Raji (cell line): Measurements from ENCODE around the gene FADS3.

Source experiments
- POLR2A ChIP-seq: IDR thresholded peaks from 2 replicates; pipeline ENCODE4 v1.6.1; 2011; ENCODE audit warnings: low read depth, low read length, control low read depth; ENCODE audit not compliant: insufficient read depth

The FADS3 gene

DNA sequence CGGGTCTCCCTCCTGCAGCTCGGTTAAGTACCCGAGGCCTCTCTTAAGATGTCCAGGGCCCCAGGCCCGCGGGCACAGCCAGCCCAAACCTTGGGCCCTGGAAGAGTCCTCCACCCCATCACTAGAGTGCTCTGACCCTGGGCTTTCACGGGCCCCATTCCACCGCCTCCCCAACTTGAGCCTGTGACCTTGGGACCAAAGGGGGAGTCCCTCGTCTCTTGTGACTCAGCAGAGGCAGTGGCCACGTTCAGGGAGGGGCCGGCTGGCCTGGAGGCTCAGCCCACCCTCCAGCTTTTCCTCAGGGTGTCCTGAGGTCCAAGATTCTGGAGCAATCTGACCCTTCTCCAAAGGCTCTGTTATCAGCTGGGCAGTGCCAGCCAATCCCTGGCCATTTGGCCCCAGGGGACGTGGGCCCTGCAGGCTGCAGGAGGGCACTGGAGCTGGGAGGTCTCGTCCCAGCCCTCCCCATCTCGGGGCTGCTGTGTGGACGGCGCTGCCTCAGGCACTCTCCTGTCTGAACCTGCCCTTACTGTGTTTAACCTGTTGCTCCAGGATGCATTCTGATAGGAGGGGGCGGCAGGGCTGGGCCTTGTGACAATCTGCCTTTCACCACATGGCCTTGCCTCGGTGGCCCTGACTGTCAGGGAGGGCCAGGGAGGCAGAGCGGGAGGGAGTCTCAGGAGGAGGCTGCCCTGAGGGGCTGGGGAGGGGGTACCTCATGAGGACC, 25.0 kb downstream of the FADS3 start:
- TF ChIP-seq POLR2A: no peak

DNA sequence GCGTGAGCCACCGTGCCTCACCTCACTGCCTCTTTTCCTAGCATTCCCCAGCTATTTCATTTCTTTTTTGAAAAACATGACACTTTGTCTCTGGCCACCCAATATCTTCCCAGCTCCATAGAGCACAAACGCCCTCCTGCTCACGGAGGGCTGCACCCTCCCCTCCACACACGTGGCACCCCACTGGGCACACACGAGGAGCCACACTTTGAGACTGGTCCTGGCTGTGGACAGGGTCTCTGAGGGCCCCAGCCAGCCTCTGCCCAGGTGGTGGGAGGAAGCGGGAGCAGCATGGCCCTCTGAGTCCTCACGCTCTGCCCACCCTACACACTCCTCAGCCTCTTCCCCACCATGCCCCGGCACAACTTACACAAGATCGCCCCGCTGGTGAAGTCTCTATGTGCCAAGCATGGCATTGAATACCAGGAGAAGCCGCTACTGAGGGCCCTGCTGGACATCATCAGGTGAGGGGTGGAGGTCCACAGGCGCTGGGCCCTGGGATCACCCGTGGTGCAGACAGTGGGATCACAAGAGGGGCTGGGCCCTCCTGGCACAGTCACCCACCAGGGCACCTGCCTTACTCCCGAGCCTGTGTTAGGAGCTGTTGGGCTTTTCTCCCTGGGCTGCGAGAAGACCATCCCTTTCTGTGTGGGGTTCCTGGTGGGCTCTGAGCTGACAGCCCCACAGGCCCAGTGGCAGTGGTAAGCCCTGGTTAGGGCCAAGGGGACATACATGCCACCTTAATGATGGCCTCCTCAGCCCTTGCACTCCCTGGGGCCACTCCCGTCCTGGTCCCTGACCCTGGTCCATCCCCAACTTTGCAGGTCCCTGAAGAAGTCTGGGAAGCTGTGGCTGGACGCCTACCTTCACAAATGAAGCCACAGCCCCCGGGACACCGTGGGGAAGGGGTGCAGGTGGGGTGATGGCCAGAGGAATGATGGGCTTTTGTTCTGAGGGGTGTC, 26.2 kb downstream of the FADS3 start:
- TF ChIP-seq POLR2A: no peak

DNA sequence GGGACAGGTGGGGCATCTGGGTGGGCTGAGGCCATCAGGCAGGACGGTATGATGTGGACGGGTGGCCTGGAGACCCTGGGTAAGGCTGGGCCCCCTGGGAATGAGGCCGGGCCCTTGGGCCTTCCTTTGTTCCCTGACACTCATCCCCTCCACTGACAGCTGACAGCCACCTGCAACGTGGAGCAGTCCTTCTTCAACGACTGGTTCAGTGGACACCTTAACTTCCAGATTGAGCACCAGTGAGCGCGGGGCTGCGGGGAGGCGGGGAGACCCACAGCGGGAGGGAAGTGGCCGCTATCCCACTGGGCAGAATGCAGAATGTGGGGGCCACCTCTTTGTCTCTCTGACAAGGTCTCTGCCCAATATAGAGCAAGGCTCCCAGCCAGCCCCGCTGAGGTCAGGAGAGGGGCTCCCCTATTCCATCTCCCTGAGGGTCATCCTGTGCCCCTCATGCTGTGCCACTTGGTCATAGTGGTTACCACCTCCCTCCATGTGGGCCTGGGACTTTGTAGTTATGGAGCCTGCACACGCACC, 27.7 kb downstream of the FADS3 start:
- no peak for TF ChIP-seq POLR2A

DNA sequence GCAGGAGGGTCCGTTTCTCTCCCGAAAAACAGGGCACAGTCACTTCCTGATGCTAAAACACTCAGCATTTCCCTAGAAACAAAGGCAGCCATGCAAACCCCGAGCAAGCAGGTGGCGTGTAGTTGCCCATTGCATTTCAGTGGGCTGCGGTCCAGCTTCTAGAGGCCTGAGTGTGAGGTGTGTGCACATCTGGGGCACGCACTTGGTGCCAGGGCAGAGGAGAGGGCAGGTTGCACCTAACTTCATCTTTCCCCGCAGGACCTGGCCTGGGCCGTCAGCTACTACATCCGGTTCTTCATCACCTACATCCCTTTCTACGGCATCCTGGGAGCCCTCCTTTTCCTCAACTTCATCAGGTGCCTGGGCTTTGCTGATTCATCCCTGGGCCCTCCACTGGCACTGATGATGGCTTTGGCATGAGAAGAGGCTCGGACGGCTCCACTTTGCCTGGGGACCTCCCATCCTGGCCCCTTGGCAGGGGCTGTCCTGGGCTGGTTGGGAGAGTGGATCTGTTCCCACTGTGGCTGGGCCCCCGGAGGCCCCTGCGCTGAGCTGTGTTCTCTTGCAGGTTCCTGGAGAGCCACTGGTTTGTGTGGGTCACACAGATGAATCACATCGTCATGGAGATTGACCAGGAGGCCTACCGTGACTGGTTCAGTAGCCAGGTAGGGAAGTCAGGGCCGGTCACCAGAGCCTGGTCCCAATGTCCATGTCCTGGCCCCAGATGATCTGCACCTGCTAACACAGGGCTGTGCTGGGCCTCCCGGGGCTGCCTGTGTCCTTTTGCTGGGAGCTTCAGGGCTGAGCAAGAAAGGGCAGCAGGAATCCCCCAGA, 28.4 kb downstream of the FADS3 start:
- TF ChIP-seq POLR2A: no peak

DNA sequence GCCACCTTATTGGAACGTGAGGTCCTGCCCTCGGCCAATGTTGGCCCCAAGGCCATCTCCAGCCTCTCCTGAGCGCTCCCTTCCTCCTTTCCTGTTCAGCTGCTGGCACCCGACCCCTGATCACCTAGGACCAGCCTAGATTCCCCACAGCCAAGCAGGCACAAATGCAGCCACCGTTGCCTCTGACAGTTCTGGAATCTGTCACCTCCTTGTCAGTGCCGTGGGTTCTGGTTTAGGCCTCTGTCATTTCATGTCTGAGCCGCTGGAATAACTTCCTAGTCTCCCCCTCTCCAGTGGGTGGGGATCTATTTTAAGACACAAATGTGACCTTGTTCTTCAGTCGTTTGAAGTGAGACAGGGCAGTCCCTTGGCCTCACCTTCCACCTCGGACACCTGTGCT, 29.7 kb downstream of the FADS3 start:
- no peak for TF ChIP-seq POLR2A

DNA sequence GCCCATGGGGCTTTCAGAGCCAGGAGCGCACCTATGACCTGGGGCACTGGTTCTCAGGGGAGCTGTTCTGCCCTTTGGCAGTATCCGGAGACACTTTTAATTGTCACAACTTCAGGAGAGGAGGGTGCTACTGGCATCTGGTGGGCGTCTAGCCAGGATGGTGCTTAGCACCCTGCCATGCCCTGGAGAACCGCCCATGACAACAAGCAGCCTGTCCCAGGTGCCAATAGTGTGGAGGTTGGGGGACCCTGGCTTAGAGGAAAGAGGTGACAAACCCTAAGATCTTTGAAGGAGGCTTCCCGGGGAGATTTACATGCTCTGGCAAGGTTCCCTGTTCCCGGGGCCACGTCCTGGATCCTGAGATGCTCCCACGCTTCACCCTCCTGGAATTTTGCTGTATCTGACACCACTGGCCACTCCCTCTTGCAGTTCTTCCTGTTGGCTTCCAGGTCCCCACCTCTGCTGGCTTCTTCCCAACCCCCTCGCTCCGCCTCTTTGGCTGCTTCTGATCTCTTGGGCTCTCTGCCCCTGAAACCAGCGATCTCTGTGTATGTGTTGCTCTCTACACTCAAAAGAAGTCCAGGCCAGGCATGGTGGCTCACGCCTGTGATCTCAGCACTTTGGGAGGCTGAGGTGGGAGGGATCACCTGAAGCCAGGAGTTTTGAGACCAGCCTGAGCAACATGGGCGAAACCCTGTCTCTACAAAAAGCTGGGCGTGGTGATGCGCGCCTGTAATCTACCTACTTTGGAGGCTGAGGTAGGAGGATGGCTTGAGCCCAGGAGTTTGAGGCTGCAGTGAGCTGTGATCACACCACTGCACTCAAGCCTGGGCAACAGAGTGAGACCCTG, 31.1 kb downstream of the FADS3 start:
- TF ChIP-seq POLR2A: no peak

DNA sequence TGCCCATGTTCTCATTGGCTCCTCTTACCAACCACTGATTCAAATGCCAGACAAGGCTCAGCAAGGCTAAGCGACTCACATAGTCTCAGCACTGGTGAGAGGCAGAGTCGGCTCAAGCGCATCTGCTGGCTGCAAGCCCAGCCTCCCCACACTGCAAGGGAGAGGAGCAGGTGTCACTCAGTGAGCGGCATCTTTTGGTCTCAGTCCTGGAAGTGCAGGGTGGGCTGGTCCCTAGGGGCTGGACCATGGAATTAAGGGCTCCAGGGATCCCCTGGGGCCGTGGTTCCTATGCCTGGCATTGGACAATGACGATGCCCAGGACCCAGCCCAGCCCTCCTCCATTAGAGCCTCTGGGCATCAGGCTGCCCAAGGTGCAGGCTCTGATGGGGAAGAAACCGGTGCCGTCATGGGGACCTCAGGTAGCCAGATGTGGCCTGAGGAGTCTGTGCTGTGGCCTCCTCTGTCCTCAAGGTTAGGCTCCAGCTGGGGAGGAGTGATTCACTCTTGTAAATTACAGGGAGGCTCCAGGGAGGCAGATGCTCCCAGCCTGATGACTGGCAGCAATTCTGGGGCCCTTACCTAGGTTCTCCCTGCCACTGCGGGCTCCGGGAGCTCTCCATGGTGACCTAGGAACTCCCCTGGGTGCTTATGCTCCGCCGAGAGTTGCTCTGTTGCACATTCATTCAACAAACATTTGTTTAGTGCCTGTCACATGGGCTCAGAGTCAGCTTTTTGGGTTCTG, 35.2 kb downstream of the FADS3 start:
- TF ChIP-seq POLR2A: no peak

DNA sequence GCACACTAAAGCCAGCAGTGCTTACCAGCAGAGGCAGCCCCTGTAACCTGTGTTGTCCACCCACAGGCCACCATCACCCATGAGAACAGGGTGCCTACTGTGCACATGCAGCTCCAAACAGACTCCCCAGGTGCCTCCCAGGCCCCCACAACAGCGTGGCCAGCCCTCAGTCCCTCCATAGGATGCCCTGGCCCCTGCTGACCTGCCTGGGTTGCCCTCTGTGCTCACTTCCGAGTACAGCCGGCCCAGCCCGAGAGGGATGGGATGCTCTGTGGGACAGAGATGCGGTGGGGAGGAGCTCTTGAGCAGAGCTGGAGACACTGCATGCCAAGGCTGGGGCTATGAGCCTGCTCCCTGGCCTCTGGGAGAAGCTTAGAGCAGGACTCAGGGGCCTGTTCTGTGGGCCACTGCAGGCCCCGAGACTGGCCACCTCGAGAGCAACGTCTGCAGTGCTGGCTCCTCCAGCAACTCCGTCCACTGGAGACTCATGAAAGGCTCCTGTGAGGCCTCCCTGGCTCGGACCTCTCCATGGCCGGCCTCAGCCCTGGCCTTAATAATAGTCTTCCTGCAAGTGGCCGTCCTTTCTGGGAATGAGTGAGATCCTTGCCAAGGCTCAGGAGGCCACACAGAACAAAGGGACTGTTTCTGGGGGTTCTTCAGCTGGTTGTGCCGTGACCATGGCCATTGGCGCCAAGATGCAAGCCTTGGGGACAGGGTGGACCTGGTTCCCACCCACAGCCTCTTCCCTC, 36.2 kb downstream of the FADS3 start:
- TF ChIP-seq POLR2A: no peak

DNA sequence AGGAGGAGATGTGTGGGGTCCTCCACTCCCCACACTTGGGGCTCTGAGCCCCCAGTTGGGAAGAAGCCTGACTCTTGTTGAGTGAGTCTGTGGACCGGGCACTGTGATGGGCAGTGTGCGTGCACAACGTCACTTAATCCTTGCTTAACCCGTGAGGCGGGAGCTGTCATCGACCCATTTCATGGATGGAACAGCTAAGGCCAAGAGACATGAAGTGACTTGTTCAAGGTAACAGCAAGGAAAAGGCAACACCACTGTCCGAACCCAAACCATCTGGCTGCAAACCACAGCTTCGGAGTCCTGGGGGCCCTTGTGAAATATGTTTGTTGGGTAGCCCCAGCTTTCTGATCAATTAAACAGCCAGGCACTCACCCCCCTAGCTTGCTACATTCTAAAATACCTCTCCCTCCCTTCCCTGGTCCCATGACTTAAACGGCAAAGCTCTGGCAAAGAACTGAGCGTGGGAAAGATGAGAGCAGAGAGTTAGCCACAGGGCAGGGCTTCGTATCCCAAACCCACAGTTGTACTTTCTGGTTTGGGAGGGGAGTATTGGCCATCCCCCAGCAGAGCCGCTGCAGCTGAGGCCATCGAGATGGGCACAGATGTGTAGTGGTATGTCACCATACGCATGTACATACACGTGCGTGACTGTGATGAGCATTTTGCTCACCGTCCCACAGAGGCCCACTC, 37.0 kb downstream of the FADS3 start:
- no peak for TF ChIP-seq POLR2A

DNA sequence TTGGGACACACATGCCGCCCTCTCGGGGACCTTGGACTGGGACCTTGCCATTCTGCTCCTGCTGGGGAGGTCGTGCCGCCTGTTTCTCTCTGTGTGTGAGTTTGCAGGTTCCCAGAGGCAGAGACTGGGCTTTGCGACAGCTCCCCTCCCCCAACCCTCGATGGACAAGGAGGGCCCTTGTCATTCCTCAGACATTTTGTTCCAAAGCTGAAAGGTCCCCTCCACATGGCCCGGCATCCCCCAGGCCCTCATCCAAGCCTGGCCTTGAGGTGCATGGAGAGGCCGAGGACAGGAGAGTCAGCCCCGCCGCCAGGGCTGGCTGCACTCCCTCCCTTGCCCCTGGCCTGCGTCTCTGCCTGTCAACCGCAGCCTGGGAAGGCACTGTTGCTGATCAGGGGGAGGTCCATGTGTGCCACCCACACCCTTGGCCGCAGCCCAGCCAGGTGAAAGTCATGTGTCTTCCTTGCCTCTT, 37.6 kb downstream of the FADS3 start:
- no peak for TF ChIP-seq POLR2A

DNA sequence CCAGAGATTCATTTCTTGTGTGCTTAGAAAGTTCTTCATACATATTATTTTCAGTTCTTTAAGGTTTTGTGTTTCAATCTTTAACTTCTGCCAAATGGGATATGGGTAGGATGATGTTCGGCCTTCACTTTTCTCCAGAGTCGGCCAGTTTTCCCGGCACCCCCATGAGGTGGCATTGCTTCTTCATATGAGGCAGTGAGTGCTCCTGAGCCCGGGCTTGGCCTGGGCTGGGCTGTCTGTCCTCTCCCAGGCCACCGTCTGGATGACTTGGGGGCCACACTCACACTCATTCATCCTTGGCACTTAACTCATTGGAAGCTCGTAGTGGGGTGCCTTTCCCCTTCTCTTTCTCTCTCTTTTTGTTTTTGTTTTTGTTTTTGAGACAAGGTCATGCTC, 39.4 kb downstream of the FADS3 start:
- TF ChIP-seq POLR2A: no peak
